ENCODE results near the gene REEP5.

The REEP5 gene

GRCh38 chr5:112933651-112934365, 11.8 kb upstream of the REEP5 start:
- peak; percentile 82 for DNase-seq (ENCODE audit: low read depth)
- no peak overlapping the region for H3K4me3 ChIP-seq (ENCODE audit: control insufficient read depth, low read depth, low read length)
- no peak for TF ChIP-seq CTCF (conservative IDR thresholded peaks at IDR 0.05; ENCODE audit: control insufficient read depth, insufficient read depth, low read depth, low read length)

GRCh38 chr5:112933105-112933504, 11.1 kb upstream of the REEP5 start:
- TF ChIP-seq CTCF (conservative IDR thresholded peaks at IDR 0.05; ENCODE audit: control insufficient read depth, insufficient read depth, low read depth, low read length) = no peak
- DNase-seq (ENCODE audit: low read depth) = no peak
- no peak overlapping the region for H3K4me3 ChIP-seq (ENCODE audit: control insufficient read depth, low read depth, low read length)

GRCh38 chr5:112931473-112931872, 9.4 kb upstream of the REEP5 start:
- no peak for TF ChIP-seq CTCF (conservative IDR thresholded peaks at IDR 0.05; ENCODE audit: control insufficient read depth, insufficient read depth, low read depth, low read length)
- peak; percentile 78 for DNase-seq (ENCODE audit: low read depth)

GRCh38 chr5:112930082-112930344, 8.0 kb upstream of the REEP5 start:
- DNase-seq (ENCODE audit: low read depth) = no peak
- no peak overlapping the region for H3K4me3 ChIP-seq (ENCODE audit: control insufficient read depth, low read depth, low read length)
- TF ChIP-seq CTCF (conservative IDR thresholded peaks at IDR 0.05; ENCODE audit: control insufficient read depth, insufficient read depth, low read depth, low read length) = no peak

More at GRCh38 chr5:112931473-112931872, 9.4 kb upstream of the REEP5 start:
- no peak overlapping the region for H3K4me3 ChIP-seq (ENCODE audit: control insufficient read depth, low read depth, low read length)

- no peak for TF ChIP-seq CTCF (conservative IDR thresholded peaks at IDR 0.05; ENCODE audit: control insufficient read depth, insufficient read depth, low read depth, low read length)
- no peak overlapping the region for H3K4me3 ChIP-seq (ENCODE audit: control insufficient read depth, low read depth, low read length)
- no peak for DNase-seq (ENCODE audit: low read depth)
These were observed 7.5 kb upstream of the REEP5 start for GRCh38 chr5:112929336-112930081.

GRCh38 chr5:112923988-112924387, 2.0 kb upstream of the REEP5 start:
- H3K4me3 ChIP-seq (ENCODE audit: control insufficient read depth, low read depth, low read length) = no peak overlapping the region
- no peak for TF ChIP-seq CTCF (conservative IDR thresholded peaks at IDR 0.05; ENCODE audit: control insufficient read depth, insufficient read depth, low read depth, low read length)
- no peak for DNase-seq (ENCODE audit: low read depth)
